Mucosa of descending colon (tissue), 3 donors: ENCODE measurements around the gene ST6GALNAC2. TPM values are rescaled to one million over a fixed set of nuclear protein-coding genes. Genes with fewer than 3 reads are reported as not detected.

ENCODE experiments used
- ATAC-seq: fragments of 200-7000 bp; cut with Tn5 transposase; one replicate; pipeline ENCODE4 v1.9.1; 2020; ENCODE audit warnings: mild to moderate bottlenecking, moderate library complexity
- DNase-seq, 3 donors: peaks; one replicate each; pipeline ENCODE4 v3.0.0-alpha.2; 2020
- H3K36me3 ChIP-seq: fragments of 200-600 bp; one replicate; pipeline ENCODE4 v1.8.0; 2021; ENCODE audit warnings: low read depth, mild to moderate bottlenecking
- H3K4me1 ChIP-seq: fragments of 200-600 bp; one replicate; pipeline ENCODE4 v1.8.0; 2021; ENCODE audit warnings: low read depth, mild to moderate bottlenecking
- H3K4me3 ChIP-seq: fragments of 200-600 bp; one replicate; pipeline ENCODE4 v1.8.0; 2021; ENCODE audit warnings: mild to moderate bottlenecking
- H3K9me3 ChIP-seq: fragments of 200-600 bp; one replicate; pipeline ENCODE4 v1.8.0; 2021; ENCODE audit warnings: mild to moderate bottlenecking
- CTCF ChIP-seq: fragments of 200-600 bp; IDR thresholded peaks from one replicate; pipeline ENCODE4 v1.8.0; 2022; ENCODE audit warnings: antibody characterized with exemption, mild to moderate bottlenecking
- intact Hi-C, 2 donors: fragments of 100-400 bp; cut with DNase I in 1 of 2; cut with micrococcal nuclease in 1 of 2; formaldehyde crosslinking; loops; one replicate each; pipeline versions ENCODE4 v1.11.0 to v1.11.1; 2022; cut with DNase I, micrococcal nuclease
- total RNA-seq, 3 donors: library from RNA; stranded (reverse); fragmentation: NEBNext Ultra II Directional in 2 of 3; extraction: Animal tissue kit (Norgen Biotek cat#: 25700) in 2 of 3; gene quantifications; one replicate each; pipeline versions ENCODE4 v1.2.1 to v1.2.4, GENCODE V29; 2021 to 2023
- donor health status: DM: no; HTN: no; CAD: no; lungs with moderate emphysema.
- donor health status: DM: no; HTN: no; CAD: no.
- donor health status: DM: no; HTN: yes; CAD: no.

Gene ST6GALNAC2
- total RNA-seq, 3 donors from 2014 or later: 3.7 to 11.1 (median 4.3) TPM

GRCh38 chr17:76547642-76548202 lies 37.9 kb downstream of the ST6GALNAC2 start:
- intact Hi-C loops: no loop called here
- no peak overlapping the region for H3K4me3 ChIP-seq
- H3K4me1 ChIP-seq: peaks cover 4% of the 10 kb centered on the region
- no peaks in the 10 kb centered on the region for H3K9me3 ChIP-seq
- ATAC-seq (no peak), DNase-seq (no peak)
- H3K36me3 ChIP-seq: peaks cover 4% of the 10 kb centered on the region
- peak; percentile 3 for TF ChIP-seq CTCF

- ATAC-seq (peak; percentile 67), DNase-seq (peak in 1 of 3 donors; percentile 70)
- peak; percentile 25 for TF ChIP-seq CTCF
- Histone ChIP-seq H3K36me3 (peaks cover 4% of the 10 kb centered on the region), H3K4me3 (no peak overlapping the region), H3K4me1 (peaks cover 4% of the 10 kb centered on the region), H3K9me3 (no peaks in the 10 kb centered on the region)
- intact Hi-C loops: no loop called here
Observed at GRCh38 chr17:76547183-76547641, 38.4 kb downstream of the ST6GALNAC2 start.

- no peaks in the 10 kb centered on the region for H3K9me3 ChIP-seq
- peaks cover 4% of the 10 kb centered on the region for H3K4me1 ChIP-seq
- H3K4me3 ChIP-seq: no peak overlapping the region
- DNase-seq (no peak), ATAC-seq (no peak)
- intact Hi-C loops: no loop called here
- TF ChIP-seq CTCF: no peak
- peaks cover 4% of the 10 kb centered on the region for H3K36me3 ChIP-seq
Observed at GRCh38 chr17:76546556-76547182, 39.0 kb downstream of the ST6GALNAC2 start.

GRCh38 chr17:76545918-76546555 lies 39.6 kb downstream of the ST6GALNAC2 start:
- intact Hi-C loops: no loop called here
- Histone ChIP-seq H3K36me3 (peaks cover 4% of the 10 kb centered on the region), H3K4me3 (no peak overlapping the region), H3K9me3 (no peaks in the 10 kb centered on the region), H3K4me1 (peaks cover 8% of the 10 kb centered on the region)
- DNase-seq: peak in 1 of 3 donors; percentile 27
- ATAC-seq: no peak
- no peak for TF ChIP-seq CTCF

GRCh38 chr17:76544546-76545365 lies 40.9 kb downstream of the ST6GALNAC2 start:
- Histone ChIP-seq H3K4me3 (no peak overlapping the region), H3K4me1 (peaks cover 17% of the 10 kb centered on the region), H3K36me3 (peaks cover 4% of the 10 kb centered on the region), H3K9me3 (no peaks in the 10 kb centered on the region)
- ATAC-seq (no peak), DNase-seq (peak in 1 of 3 donors; percentile 39)
- TF ChIP-seq CTCF: no peak
- intact Hi-C loops: no loop called here
